ENCODE results near the gene NEXN. TPM values are rescaled to one million over a fixed set of nuclear protein-coding genes. Genes with fewer than 3 reads are reported as not detected.

The NEXN gene
- total RNA-seq, 1 experiment from 2014 or later = 1.6 TPM

DNA sequence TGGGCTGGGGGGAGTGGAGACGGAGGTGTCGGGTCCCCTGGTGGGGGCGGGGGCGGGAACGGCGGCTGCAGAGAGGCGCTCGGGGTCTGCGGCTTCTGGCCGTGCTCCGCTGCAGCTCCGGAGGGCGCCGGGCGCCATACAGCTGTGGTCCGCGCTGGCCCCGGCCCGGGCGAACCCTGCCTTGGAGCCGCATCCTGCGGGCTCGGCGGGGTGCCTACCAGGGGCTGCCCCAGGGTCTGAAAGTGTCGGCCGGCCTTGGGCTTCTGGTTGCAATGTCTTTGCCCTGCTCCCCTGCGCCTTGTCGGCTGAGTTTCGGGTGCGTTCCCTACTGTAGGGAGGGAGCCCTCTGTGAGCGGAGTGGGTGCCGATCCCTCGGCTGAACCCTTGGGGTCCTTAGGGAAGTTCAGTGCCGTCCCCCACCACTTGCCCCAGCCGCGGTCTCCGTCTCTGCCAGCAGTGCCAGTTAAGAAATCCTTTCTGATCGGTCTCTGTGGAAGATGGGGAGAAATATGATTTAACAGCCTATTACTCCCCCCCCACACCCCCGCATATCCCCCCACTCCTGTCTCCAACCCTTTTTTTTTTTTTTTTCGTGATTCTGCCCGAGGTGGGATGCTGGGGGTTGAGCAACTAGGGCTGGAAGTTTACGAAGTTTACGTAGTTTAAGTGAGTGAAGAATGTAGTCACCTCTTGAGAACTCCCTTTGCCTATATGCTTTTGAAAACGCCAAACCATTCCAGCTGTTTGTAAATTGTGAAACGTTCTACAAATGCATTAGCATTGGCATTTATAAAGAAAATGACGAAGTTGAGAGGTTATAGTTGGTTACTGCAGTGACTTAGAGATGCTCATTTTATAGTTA, 588 bp downstream of the NEXN start:
- peaks cover 6% of the 10 kb centered on the region for H3K4me1 Mint-ChIP-seq (ENCODE audit: insufficient read depth, unreplicated experiment)
- TF ChIP-seq, protein P1, sequence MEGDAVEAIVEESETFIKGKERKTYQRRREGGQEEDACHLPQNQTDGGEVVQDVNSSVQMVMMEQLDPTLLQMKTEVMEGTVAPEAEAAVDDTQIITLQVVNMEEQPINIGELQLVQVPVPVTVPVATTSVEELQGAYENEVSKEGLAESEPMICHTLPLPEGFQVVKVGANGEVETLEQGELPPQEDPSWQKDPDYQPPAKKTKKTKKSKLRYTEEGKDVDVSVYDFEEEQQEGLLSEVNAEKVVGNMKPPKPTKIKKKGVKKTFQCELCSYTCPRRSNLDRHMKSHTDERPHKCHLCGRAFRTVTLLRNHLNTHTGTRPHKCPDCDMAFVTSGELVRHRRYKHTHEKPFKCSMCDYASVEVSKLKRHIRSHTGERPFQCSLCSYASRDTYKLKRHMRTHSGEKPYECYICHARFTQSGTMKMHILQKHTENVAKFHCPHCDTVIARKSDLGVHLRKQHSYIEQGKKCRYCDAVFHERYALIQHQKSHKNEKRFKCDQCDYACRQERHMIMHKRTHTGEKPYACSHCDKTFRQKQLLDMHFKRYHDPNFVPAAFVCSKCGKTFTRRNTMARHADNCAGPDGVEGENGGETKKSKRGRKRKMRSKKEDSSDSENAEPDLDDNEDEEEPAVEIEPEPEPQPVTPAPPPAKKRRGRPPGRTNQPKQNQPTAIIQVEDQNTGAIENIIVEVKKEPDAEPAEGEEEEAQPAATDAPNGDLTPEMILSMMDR (IDR thresholded peaks at IDR 0.05; ENCODE audit: unreplicated experiment) = no peak
- H3K27me3 Mint-ChIP-seq (ENCODE audit: insufficient read depth, unreplicated experiment) = no peaks in the 10 kb centered on the region
- intact Hi-C loops (cut with micrococcal nuclease) = loop anchor here (5.0 to 10.0 kb wide), 2 partner anchors 54 to 132 kb away; partner anchors contain the start of gene USP33
- H3K9me3 Mint-ChIP-seq (ENCODE audit: unreplicated experiment) = no peaks in the 10 kb centered on the region
- peak overlapping the region; percentile 78 for H3K4me3 Mint-ChIP-seq (ENCODE audit: unreplicated experiment)
- BruUV-seq (replicated peaks) = TSS peak; percentile 73
- peaks cover 13% of the 10 kb centered on the region for H3K36me3 Mint-ChIP-seq (ENCODE audit: insufficient read depth, unreplicated experiment)
- peak; percentile 53 for DNase-seq (ENCODE audit: unreplicated experiment)
- CTCF ChIA-PET = interaction anchor here (0.6 to 1.0 kb wide), 2 partner anchors 63 to 225 kb away, joined by 3 to 6 read pairs; no protein-coding TSS in a partner anchor
- peak overlapping the region; percentile 6 for H3K27ac Mint-ChIP-seq (ENCODE audit: low read depth, unreplicated experiment)
- POLR2A ChIA-PET = interaction anchor here (0.6 to 3.0 kb wide), 10 partner anchors 10 to 145 kb away, joined by 3 to 15 read pairs (median 5); no protein-coding TSS in a partner anchor

DNA sequence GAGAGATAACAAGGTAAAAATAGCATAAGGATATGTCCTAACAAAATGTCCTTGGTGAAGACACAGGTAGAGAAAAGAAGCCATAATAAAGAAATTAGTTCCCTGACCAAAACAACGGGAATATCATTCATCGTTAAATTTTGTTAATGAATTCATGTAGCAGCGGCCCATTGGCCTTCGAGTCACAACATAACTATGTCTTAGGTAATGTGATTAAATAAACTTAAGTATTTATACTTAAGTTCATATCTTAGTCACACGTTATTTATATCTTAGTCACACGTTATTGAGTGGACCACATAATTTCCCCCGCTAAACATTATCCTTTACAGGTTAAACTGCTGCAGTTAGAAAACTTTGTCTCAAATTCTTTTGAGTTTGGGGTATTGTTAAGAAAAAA, 1.2 kb downstream of the NEXN start:
- ChIA-PET CTCF (no interaction called here), POLR2A (interaction anchor here (0.6 to 3.0 kb wide), 6 partner anchors 10 to 1815 kb away, joined by 3 to 15 read pairs (median 7); partner anchors contain the start of gene ZZZ3)
- peak overlapping the region; percentile 6 for H3K27ac Mint-ChIP-seq (ENCODE audit: low read depth, unreplicated experiment)
- TF ChIP-seq, protein P1 (IDR thresholded peaks at IDR 0.05; ENCODE audit: unreplicated experiment) = no peak
- H3K4me1 Mint-ChIP-seq (ENCODE audit: insufficient read depth, unreplicated experiment) = peaks cover 6% of the 10 kb centered on the region
- peak; percentile 52 for DNase-seq (ENCODE audit: unreplicated experiment)
- no peaks in the 10 kb centered on the region for H3K27me3 Mint-ChIP-seq (ENCODE audit: insufficient read depth, unreplicated experiment)
- H3K9me3 Mint-ChIP-seq (ENCODE audit: unreplicated experiment) = no peaks in the 10 kb centered on the region
- peaks cover 13% of the 10 kb centered on the region for H3K36me3 Mint-ChIP-seq (ENCODE audit: insufficient read depth, unreplicated experiment)
- intact Hi-C loops (cut with micrococcal nuclease) = loop anchor here (5.0 to 10.0 kb wide), 2 partner anchors 55 to 132 kb away; partner anchors contain the start of gene USP33
- peak overlapping the region; percentile 78 for H3K4me3 Mint-ChIP-seq (ENCODE audit: unreplicated experiment)
- BruUV-seq (replicated peaks) = TSS peak; percentile 30

DNA sequence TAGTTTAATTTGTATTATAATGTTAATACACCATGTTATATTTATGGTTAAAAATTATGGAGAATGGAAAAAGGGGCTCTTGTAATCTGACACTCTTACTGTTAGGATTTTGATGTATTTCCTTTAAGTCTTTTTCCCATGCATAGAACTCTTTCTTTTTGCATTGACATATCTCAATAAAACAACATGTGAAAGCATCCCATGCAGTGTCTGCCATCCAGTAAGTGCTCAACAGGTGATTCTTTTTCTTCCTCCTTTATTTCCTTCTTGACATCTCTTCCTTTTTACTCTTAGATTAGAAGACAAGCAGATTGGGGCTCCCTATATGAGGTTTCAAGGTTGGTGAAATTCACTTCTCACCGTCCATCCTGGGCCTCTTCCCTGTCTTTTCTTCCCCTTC, 2.8 kb downstream of the NEXN start:
- Mint-ChIP-seq H3K4me3 (ENCODE audit: unreplicated experiment) (no peak overlapping the region), H3K27ac (ENCODE audit: low read depth, unreplicated experiment) (no peak overlapping the region), H3K27me3 (ENCODE audit: insufficient read depth, unreplicated experiment) (no peaks in the 10 kb centered on the region), H3K9me3 (ENCODE audit: unreplicated experiment) (no peaks in the 10 kb centered on the region), H3K36me3 (ENCODE audit: insufficient read depth, unreplicated experiment) (peaks cover 13% of the 10 kb centered on the region), H3K4me1 (ENCODE audit: insufficient read depth, unreplicated experiment) (peaks cover 6% of the 10 kb centered on the region)
- ChIA-PET POLR2A (no interaction called here), CTCF (no interaction called here)
- no TSS peak for BruUV-seq (replicated peaks)
- DNase-seq (ENCODE audit: unreplicated experiment) = no peak
- intact Hi-C loops (cut with micrococcal nuclease) = no loop called here
- TF ChIP-seq, protein P1 (IDR thresholded peaks at IDR 0.05; ENCODE audit: unreplicated experiment) = no peak

DNA sequence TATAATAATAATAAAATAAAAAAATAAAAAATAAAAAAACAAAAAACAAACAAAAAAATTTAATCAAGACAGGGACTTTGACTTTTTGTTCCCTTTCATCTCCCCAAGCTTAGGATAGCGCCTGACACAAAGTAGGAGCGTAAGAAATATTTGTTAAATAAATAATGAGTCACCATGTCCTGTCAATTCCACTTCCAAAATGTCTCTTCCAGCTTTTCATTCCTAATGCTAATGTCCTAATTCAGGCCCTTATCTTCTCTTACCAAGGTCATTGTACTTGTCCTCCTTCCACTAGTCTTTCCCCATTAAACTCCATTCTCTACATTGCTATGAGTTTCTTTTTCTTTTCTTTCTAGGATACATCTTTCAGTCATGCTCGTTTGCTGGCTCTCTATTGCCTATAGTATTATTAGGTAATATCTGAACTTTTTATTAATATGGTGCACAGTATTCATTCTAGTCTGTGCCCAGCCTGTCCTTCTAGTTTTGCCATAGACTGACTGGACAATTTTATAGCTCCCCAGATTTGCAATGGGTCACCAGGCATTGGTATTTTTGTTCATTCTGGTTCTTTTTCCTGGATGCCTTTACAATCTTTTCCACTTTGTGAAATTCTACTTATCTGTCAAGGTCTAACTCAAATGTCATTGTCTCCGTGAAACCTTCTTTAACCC, 11.4 kb downstream of the NEXN start:
- Mint-ChIP-seq H3K9me3 (ENCODE audit: unreplicated experiment) (no peaks in the 10 kb centered on the region), H3K4me3 (ENCODE audit: unreplicated experiment) (no peak overlapping the region), H3K4me1 (ENCODE audit: insufficient read depth, unreplicated experiment) (peaks cover 13% of the 10 kb centered on the region), H3K27ac (ENCODE audit: low read depth, unreplicated experiment) (peak overlapping the region; percentile 62), H3K36me3 (ENCODE audit: insufficient read depth, unreplicated experiment) (no peaks in the 10 kb centered on the region), H3K27me3 (ENCODE audit: insufficient read depth, unreplicated experiment) (no peaks in the 10 kb centered on the region)
- ChIA-PET POLR2A (interaction anchor here (0.6 to 1.9 kb wide), 9 partner anchors 8 to 166 kb away, joined by 3 to 7 read pairs (median 3); no protein-coding TSS in a partner anchor), CTCF (interaction anchor here (0.6 to 2.1 kb wide), 19 partner anchors 15 to 365 kb away, joined by 3 to 24 read pairs (median 4); no protein-coding TSS in a partner anchor)
- intact Hi-C loops (cut with micrococcal nuclease) = loop anchor here (1.0 to 10.0 kb wide), 5 partner anchors 74 to 751 kb away; no protein-coding TSS in a partner anchor
- TF ChIP-seq, protein P1 (IDR thresholded peaks at IDR 0.05; ENCODE audit: unreplicated experiment) = no peak
- BruUV-seq (replicated peaks) = no TSS peak
- DNase-seq (ENCODE audit: unreplicated experiment) = peak; percentile 28
